Measurements from ENCODE around the gene ATXN2L. TPM values are rescaled to one million over a fixed set of nuclear protein-coding genes. Genes with fewer than 3 reads are reported as not detected.

Gene ATXN2L
- total RNA-seq, 1 experiment from 2014 or later: 29.7 TPM

DNA sequence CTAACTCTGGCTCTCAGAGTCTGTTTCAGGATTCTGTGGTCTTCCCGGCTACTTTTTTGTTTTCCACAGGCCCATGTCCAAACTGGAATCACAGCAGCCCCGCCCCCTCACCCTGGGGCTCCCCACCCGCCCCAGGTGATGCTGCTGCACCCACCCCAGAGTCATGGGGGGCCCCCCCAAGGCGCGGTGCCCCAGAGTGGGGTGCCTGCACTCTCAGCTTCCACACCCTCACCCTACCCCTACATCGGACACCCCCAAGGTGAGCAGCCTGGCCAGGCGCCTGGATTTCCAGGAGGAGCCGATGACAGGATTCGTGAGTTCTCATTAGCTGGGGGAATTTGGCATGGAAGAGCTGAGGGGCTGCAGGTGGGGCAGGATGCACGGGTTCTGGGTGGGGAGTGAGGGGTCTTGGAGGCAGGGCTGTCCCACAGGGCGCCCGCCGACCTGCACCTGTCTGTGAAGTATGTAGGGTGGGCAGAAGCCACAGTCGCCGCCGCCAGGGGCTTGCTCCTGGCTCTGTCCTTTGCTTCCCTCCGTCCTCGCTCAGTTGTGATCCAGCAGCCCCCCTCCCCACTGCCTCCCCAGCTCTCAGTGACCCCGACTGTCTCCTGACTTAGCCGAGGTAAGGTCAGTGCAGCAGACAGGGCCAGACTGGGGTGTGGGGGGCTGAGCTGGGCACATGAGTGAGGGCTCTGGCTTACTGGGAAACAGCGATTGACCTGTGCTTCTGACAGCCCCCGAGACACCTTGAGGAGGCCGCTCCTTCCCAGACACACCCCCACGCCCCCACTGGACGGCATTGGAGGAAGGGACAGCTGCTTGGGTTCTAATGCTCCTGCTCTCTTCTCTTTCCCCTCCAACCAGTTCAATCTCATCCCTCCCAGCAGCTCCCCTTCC, 13.3 kb downstream of the ATXN2L start:
- DNase-seq (ENCODE audit: low read depth): no peak

DNA sequence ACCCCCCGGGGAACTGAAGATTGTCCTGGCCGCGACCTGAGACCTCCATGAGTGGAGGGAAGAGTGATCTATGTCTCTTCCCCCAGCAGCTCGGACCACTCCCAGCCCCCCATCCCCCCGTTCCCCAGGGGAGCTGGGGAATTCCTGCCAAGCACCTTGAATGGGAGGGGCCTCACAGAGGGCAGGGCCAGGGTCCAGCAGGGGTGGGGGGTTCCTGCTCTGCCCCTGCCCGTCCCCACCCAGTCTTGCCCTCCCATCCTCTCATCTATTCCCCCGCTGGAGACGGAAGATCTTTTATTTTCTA, 13.9 kb downstream of the ATXN2L start:
- DNase-seq (ENCODE audit: low read depth): no peak

DNA sequence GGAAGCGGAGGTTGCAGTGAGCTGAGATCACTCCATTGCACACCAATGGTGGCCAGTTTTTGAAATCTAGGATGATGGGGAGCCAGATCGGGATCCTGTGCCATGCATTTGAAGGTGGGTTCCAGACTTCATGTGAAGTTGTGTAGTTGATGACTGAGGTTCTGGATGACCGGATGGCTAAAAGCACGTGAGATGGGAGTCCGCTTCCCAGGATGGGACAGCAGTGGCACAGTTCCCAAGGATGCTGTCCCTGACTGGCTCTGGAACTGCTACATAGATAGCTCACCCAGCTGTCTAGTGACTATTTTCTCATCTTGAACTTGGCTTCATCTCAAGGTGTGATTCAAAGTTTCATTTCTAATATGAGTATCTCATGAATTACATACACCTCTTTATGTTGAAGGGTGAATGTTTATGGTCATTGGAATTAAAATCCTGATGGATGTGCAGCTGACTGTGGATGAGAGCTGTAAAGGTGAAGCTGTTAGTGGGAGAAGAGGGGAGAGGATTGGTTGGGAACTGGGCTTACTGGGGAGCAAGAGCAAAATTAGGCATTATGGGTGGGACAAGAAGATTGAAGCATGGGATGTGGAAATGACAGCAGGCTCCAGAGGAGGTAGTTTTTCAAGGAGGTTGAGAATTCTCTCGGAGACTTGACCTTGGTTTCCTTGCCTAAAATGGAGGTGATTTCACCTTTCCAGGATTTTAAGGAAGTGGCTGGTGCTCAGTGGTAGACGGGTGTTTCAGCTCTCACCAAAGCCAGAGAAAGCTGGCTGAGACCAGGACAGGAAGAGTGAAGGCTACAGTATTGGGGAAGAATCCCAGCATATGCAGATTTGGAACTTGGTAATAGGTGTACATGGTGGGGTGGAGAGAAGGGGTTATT, 15.1 kb downstream of the ATXN2L start:
- DNase-seq (ENCODE audit: low read depth): no peak

DNA sequence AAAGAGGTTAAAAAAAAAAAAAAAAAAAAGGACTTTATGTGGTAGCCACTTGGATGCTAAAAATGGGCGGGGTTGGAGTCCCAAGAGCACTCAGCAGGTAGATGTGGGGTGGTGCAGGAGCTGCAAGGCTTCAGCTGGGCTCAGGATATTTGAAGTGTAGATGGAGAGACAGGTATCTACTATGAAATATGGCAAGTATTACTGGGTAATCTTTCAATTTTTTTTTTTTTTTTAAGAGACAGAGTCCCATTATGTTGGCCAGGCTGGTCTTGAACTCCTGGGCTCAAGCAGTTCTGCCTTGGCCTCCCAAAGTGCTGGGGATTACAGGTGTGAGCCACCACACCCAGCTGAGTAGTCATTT, 15.7 kb downstream of the ATXN2L start:
- no peak for DNase-seq (ENCODE audit: low read depth)

DNA sequence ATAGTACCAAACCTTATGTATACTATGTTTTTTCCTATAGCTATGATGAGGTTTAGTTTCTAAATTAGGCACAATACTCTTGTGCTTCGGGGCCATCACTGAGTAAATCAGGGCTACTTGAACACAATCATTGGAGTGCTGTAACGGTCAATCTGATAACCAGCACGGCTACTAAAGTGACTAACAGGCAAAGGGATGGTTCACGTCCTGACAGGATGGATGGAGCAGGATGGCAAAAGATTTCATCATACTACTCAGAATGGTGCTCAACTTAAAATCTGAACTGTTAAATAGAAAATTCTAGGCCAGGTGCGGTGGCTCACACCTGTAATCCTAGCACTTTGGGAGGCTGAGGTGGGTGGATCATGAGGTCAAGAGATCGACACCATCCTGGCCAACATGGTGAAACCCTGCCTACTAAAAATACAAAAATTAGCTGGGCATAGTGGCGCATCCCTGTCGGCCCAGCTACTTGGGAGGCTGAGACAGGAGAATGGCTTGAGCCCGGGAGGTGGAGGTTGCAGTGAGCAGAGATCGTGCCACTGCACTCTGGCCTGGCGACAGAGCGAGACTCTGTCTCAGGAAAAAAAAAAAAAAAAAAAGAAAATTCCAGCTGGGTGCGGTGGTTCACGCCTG, 16.3 kb downstream of the ATXN2L start:
- DNase-seq (ENCODE audit: low read depth): no peak

DNA sequence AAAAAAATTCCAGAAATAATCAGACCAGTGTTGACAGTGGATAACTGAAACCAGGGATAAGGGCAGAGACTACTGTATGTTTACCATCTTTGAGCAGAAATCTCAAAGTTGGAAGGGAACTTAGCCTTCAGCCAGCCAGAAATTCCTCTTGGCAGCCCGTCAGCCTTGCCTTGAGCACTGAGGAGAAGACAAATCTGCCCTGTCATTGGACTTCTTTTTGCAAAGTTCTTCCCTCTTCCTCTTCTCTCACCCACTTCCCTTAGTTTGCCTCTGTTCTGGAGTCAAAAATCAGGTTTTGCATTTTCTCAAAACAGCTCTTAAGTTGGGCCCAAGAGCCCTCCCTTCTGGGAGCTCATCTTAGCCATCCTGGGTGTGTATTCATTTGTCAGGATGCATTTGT, 17.1 kb downstream of the ATXN2L start:
- DNase-seq (ENCODE audit: low read depth): no peak

DNA sequence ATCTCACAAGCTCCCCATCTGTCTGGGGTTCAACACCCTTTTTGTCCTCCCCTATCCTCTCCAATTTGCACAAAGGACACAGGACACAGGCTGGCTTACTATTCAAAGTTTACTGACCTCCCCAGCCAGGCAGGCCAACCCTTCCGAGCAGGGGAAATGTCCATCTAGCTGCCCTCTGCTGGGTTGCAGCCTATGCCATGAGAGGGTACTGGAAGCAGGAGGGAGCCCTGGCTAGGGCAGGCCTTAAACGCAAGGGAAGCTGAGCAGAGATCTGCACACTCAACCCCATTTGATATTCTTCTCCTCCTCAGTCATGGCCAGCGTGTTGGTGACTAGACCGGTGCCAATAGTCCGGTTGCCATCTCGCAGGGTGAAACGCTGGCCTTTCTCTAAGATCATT, 19.9 kb downstream of the ATXN2L start:
- no peak for DNase-seq (ENCODE audit: low read depth)

DNA sequence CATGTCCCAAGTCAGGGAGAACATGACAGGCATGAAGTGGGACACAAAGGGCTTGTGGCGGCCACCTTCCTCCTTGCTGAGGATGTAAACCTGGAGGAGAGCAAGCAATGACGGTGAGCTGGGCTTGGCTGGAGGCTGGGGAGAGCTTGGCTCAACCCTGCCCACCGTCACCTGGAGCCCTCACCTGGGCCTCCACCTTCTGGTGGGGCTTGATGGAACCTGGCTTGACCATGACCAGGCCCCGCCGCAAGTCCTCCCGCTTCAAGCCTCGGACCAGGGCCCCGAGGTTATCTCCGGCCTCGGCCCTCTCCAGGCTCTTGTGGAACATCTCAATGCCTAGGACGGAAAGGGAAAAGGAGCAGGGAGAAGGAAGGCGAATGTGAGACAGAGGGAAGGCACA, 21.0 kb downstream of the ATXN2L start:
- no peak for DNase-seq (ENCODE audit: low read depth)

DNA sequence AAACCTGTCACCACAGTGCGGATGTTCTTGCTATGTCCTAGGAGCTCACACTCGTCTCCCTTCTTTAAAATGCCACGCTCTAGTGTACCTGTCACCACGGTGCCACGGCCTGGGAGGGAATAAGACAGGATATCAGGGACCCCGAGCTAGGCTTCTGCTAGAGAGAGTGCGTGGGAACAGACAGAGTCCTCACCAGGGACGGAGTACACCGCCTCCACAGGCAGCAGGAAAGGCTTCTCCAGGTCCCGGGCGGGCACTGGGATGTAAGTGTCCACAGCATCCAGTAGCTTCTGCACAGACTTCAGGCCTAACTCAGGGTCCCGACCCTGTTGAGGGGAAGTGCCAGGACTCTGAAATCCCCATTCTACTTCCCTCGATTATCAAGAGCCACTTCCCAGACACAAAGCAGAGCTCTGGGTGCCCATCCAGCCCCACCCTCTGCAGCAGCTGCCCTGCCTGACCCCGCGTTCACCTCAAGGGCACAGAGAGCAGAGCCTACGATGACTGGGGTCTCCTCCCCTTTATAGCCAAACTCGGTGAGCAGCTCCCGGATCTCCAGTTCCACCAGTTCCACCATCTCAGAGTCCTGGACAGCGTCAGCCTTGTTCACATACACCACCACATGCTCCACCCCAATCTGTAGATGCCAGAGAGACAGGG, 21.6 kb downstream of the ATXN2L start:
- DNase-seq (ENCODE audit: low read depth): no peak

DNA sequence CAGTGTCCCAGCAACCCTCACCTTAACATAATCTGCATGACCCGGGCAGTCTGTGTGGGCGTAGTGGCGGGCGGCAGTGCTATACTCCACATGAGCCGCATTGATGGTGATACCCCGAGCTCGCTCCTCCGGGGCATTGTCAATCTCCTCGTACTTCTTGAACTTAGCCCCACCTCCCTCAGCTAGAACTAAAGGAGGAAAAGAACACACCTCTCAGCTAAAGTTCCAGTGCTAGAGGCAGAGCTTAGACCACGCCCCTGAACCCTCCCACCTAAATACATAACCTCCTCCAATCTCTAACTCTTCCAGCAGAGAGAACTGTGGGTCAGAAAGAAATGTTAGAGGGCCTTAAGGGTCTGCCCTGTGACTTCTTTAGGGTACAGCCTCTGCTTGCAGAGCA, 22.5 kb downstream of the ATXN2L start:
- peak; percentile 32 for DNase-seq (ENCODE audit: low read depth)

DNA sequence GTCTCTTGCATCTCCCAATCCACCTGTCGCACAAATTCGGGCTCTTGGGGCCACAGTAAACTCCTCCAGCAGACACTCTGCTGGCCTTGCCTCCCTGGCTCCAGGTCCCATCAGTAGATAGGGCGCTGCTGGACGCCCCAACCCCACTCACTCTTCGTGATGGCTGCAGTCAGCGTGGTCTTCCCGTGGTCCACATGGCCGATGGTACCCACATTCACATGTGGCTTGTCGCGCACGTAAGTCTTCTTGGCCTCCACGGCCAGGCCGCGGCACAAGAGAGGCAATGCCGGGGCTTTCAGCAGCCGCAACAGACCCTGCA, 22.9 kb downstream of the ATXN2L start:
- no peak for DNase-seq (ENCODE audit: low read depth)

DNA sequence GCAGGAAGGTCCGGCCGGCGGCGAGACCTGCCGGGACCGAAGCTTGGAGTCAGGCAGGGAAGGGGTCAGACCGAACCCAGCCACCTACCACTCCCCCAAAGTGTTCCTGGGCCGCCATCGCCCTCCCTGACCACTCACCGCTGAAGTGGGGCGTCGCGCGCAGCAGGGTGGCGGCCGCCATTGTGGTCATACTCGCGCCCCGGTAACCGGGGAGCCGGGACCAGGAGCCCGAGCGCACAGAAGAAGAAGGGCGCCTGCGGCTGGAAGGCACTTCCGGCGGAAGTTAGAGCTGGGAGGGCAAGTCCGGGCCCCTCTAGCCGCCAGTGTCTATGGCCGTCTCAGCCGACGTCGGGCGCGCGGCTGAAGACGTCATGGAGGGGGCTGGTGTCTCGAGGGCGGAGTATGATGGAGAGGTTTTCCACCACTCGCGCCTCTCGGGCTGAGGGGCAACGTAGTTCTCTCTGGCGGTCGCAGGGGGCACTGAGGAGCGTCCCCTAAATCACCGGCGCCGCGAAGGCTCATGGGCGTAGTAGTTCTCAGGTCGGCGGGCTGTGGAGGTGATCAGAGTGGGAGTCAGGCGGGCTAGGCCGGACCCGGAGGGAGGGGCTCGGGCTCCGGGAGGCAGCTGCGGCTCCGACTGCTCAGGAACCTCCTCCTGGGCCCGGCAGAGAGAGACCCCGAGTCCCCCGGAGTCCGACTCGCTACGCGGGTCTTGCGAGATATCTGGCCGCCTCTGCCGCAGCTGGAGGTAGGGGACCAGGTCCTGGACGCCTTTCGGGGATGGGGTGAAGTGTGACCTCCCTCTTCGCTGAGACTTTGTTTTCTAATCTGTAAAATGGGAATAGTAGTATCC, 23.5 kb downstream of the ATXN2L start, which contains the start of gene TUFM:
Gene TUFM, minus strand, starts transcription at position 269 of the 853 bp plus-strand sequence. Its CDS starts 79 bp downstream, at position 190.
- peak; percentile 97 for DNase-seq (ENCODE audit: low read depth)

DNA sequence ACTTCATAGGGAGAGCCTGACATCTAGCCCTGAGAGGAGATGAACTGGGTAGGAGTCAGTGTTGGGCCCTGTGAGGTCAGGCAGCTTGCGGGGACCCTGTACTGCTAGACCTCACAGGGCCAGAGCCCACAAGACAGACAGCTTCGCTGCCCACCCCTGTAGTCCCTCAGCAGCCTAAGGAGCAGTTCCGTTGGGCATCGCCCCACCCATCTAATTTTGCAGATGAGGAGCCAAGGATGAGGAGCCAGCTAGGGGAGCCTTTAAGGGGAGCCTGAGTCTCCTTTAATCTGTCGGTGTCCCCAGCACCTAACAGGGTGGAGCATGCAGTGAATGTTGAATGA, 24.1 kb downstream of the ATXN2L start:
- DNase-seq (ENCODE audit: low read depth): peak; percentile 16

DNA sequence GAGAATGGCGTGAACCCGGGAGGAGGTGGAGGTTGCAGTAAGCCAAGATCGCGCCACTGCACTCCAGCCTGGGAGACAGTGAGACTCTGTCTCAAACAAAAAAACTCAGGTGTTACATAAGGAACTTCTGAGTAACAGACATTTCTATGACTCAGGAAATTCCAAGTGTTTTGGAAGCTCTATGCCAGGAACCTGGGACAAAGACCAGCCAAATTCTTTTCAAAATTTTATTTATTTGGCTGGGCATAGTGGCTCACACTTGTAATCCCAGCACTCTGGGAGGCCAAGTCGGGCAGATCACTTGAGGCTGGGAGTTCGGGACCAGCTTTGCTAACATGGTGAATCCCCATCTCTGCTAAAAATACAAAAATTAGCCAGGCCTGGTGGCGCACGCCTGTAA, 35.6 kb downstream of the ATXN2L start:
- DNase-seq (ENCODE audit: low read depth): no peak

DNA sequence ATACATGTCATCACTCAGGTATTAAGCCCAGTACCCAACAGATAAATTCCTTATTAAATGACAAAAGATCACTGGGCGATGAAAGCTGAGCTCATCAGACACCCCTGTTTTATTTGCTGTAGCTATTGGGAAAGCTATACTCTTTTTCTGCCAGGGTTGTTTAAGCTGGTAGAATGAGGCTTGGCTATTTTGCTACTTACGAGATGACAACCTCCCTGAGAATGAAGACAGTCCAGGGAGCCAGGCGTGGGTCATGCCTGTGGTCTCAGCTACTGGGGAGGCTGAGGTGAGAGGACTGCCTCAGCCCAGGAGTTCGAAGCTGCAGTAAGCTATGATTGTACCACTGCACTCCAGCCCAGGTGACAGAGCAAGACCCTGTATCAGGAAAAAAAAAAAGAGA, 36.5 kb downstream of the ATXN2L start:
- no peak for DNase-seq (ENCODE audit: low read depth)

DNA sequence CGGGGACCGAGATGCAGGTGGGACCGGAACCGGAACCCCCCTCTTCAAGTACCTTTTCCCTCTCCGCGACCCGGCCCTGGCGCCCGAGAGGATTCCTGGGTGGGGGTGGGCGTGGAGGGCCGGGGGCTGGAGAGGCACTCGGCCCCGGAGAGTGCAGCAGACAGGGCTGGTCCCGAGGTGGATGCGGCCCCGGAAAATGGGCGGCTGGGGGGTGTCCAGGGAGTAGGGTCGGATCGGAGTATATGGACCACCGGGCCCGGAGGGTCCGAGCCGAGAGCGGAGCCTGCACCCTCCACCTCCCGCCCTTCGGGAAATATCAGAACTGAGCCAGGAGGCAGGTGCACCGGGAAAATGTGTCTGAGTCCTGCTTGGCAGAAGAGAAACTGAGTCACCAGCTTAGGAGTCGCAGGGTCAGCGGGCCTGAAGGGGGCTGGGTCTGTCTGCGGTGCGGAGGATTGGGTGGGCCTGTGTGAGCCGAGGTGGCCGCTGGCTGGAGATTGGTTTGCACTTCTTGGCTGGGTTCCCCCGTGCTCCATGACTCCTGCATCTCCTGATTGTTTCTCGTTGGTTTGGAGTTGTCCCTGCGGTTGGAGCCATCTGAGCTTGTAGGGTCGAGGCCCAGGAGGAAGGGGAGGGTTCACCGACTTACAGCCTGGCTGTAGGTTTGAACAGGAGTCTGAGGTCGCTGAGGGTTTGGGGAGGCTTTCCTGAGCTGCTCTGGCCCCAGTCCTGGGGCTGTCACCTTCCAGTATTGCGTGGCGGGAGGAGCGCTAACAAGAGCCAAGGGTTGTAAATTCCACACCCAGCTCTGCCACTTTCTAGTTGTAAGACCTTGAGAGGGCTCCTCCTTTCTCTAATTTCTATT, 41.4 kb downstream of the ATXN2L start:
- DNase-seq (ENCODE audit: low read depth): peak; percentile 33

DNA sequence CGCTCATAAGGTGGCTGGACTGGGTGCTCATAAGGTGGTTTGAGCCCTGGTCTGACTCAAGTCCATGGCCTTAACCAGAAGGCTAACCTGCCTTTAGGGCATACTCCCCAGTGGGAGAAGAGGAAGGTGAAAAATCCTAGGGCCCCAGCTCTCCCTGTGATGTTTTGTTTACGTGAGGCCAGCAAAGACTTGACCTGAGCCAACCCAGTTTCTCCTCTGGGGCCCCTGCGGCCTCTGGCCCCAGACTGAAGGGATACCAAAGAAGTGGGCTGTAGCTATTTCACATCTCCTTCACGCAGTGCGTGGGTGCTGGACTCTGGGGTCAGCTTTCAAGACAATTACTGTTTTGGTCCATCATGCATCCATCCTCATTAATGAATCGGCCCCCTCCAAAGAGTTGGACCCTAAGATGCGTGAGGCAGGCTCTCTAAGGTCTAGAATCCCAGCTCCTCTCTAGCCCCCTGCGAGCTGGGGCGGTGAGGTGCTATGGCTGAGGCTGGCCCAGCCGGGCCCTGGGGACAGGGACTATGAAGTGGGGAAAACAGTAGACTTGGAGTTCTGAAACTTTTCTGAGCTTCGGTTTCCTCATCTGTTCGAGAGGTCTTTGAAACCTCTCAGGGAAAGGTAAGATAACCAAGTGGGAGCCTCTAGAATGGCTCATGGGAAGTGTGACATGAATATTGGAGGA, 42.3 kb downstream of the ATXN2L start:
- no peak for DNase-seq (ENCODE audit: low read depth)

DNA sequence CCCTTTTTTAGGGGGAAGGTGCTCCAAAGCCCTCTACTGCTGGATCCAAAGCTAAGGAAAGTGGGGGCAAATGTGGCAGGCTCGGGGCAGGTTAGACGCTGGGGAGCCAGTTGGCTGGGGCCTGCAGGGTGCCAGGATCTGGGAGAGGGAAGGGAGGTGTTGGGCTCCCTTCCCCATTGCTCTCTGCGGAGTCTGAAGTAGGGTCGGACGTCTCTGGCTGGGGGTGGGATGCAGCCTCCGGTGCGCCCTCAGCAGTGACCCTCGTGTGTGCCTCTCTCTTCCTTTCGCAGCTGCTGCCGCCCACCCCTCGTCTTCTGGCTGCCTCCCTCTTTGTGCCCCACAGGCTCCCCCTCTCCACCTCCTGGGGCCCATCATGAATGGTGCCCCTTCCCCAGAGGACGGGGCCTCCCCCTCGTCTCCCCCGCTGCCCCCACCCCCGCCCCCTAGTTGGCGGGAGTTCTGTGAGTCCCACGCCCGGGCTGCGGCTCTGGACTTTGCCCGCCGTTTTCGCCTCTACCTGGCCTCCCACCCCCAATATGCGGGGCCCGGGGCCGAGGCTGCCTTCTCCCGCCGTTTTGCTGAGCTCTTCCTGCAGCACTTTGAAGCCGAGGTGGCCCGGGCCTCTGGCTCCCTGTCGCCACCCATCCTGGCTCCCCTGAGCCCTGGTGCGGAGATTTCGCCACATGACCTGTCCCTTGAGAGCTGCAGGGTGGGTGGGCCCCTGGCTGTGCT, 43.1 kb downstream of the ATXN2L start:
- DNase-seq (ENCODE audit: low read depth): no peak

DNA sequence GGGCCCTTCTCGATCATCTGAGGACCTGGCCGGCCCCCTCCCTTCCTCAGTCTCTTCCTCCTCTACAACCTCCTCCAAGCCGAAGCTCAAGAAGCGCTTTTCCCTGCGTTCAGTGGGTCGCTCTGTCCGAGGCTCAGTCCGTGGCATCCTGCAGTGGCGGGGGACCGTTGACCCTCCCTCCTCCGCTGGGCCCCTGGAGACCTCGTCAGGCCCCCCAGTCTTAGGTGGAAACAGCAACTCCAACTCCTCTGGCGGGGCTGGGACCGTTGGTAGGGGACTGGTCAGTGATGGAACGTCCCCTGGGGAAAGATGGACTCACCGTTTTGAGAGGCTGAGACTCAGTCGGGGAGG, 43.6 kb downstream of the ATXN2L start:
- no peak for DNase-seq (ENCODE audit: low read depth)

Measured in RPMI7951 (cell line).